SK-N-SH (cell line): ENCODE results near the gene CHMP2B. TPM values are rescaled to one million over a fixed set of nuclear protein-coding genes. Genes with fewer than 3 reads are reported as not detected.

ENCODE experiments used
- CTCF ChIA-PET: fragments of 300-600, 350-600 bp; formaldehyde crosslinking; extraction: SDS; loops from one replicate; lab custom pipeline; 2021; lab: Yijun Ruan, JAX
- POLR2A ChIA-PET: fragments of 350-600 bp; sonication (Branson Sonifier 250); formaldehyde crosslinking; extraction: SDS; loops from one replicate; lab custom pipeline; 2020; ENCODE audit warnings: antibody characterized with exemption, inconsistent platforms; lab: Yijun Ruan, JAX
- DNase-seq: peaks from one replicate; pipeline ENCODE4 v3.0.0; 2012
- H2AFZ ChIP-seq: fragments of 200-600 bp; sonication (generic); 2 replicates; pipeline ENCODE4 v1.8.1; 2016; ENCODE audit warnings: antibody characterized with exemption, mild to moderate bottlenecking, low read depth
- H3F3A ChIP-seq: fragments of 200-600 bp; sonication (generic); replicated peaks from 2 replicates; pipeline ENCODE3; 2016; ENCODE audit warnings: antibody characterized with exemption, mild to moderate bottlenecking; ENCODE audit not compliant: insufficient read depth
- H3K27ac ChIP-seq, 2 experiments: fragments of 200-500 bp in 1 of 2; fragments of 200-600 bp in 1 of 2; sonication (Bioruptor generic) in 1 of 2; sonication (generic), shearing (Covaris generic) in 1 of 2; 2 replicates each; pipeline versions ENCODE4 v1.5.1 to v1.6.1; 2014 to 2016; ENCODE audit warnings: low read depth in 2 of 2, inconsistent platforms in 1 of 2, low read length in 1 of 2, mild to moderate bottlenecking in 1 of 2, mixed read lengths in 1 of 2
- H3K27me3 ChIP-seq: fragments of 200-600 bp; sonication (generic), shearing (Covaris generic); 2 replicates; pipeline ENCODE4 v1.6.1; 2016; ENCODE audit warnings: mixed run types; ENCODE audit not compliant: insufficient read depth
- H3K36me3 ChIP-seq, 2 experiments: fragments of 200-500 bp in 1 of 2; fragments of 200-600 bp in 1 of 2; sonication (Bioruptor generic) in 1 of 2; sonication (generic) in 1 of 2; replicated peaks in 1 of 2; 2 replicates each; pipeline versions ENCODE3 to v1.5.1; 2014 to 2016; ENCODE audit warnings: low read length in 1 of 2, mild to moderate bottlenecking in 1 of 2; ENCODE audit not compliant: insufficient read depth in 2 of 2, control insufficient read depth in 1 of 2
- H3K4me1 ChIP-seq, 2 experiments: fragments of 200-500 bp in 1 of 2; fragments of 200-600 bp in 1 of 2; sonication (Bioruptor generic) in 1 of 2; sonication (generic), shearing (Covaris generic) in 1 of 2; 2 replicates each; pipeline versions ENCODE4 v1.5.1 to v1.6.1; 2014 to 2016; ENCODE audit warnings: low read depth in 1 of 2, low read length in 1 of 2, mixed run types in 1 of 2; ENCODE audit not compliant: insufficient read depth in 2 of 2, control insufficient read depth in 1 of 2
- H3K4me2 ChIP-seq: fragments of 200-600 bp; sonication (generic), shearing (Covaris generic); 2 replicates; pipeline ENCODE4 v1.6.1; 2017; ENCODE audit warnings: mixed run types
- H3K4me3 ChIP-seq, 2 experiments: fragments of 200-500 bp in 1 of 2; fragments of 200-600 bp in 1 of 2; sonication (Bioruptor generic) in 1 of 2; sonication (generic), shearing (Covaris generic) in 1 of 2; 2 replicates each; pipeline versions ENCODE4 v1.5.1 to v1.8.1; 2014 to 2016; ENCODE audit warnings: low read depth in 2 of 2, inconsistent platforms in 1 of 2, low read length in 1 of 2, mild to moderate bottlenecking in 1 of 2, mixed read lengths in 1 of 2, moderate library complexity in 1 of 2
- H3K79me2 ChIP-seq: fragments of 200-600 bp; sonication (generic); 2 replicates; pipeline ENCODE4 v1.8.1; 2017; ENCODE audit warnings: mild to moderate bottlenecking; ENCODE audit not compliant: insufficient read depth
- H3K9ac ChIP-seq: fragments of 200-600 bp; sonication (generic); 2 replicates; pipeline ENCODE4 v1.6.1; 2017; ENCODE audit warnings: mixed run types
- H3K9me2 ChIP-seq: fragments of 200-600 bp; sonication (generic); 2 replicates; pipeline ENCODE4 v1.6.1; 2017; ENCODE audit warnings: mixed run types
- H3K9me3 ChIP-seq: fragments of 200-600 bp; sonication (generic); 2 replicates; pipeline ENCODE4 v1.6.1; 2017; ENCODE audit warnings: mixed run types, mild to moderate bottlenecking, moderate library complexity
- H4K20me1 ChIP-seq: fragments of 200-600 bp; sonication (generic); 2 replicates; pipeline ENCODE4 v1.6.1; 2017; ENCODE audit warnings: mild to moderate bottlenecking, mixed run types; ENCODE audit not compliant: insufficient read depth
- ELF1 ChIP-seq: IDR thresholded peaks from 2 replicates; pipeline ENCODE4 v1.4.0; 2012
- EP300 ChIP-seq, 2 experiments: IDR thresholded peaks; 2 replicates each; pipeline versions ENCODE4 v1.4.0 to v1.6.1; 2012; ENCODE audit warnings: borderline replicate concordance in 1 of 2, low read depth in 1 of 2, low read length in 1 of 2
- FOXJ3 ChIP-seq: sonication (generic); formaldehyde crosslinking; IDR thresholded peaks from 2 replicates; pipeline ENCODE4 v1.5.1; 2020; ENCODE audit warnings: mild to moderate bottlenecking, missing genetic modification reagents
- FOXM1 ChIP-seq: IDR thresholded peaks from 2 replicates; pipeline ENCODE4 v1.4.0; 2012; ENCODE audit warnings: low read depth, mild to moderate bottlenecking
- GATA2 ChIP-seq: sonication (generic); formaldehyde crosslinking; IDR thresholded peaks from 2 replicates; pipeline ENCODE4 v1.5.0; 2020; ENCODE audit warnings: mild to moderate bottlenecking, missing genetic modification reagents
- NFIC ChIP-seq: IDR thresholded peaks from 2 replicates; pipeline ENCODE4 v1.4.0; 2012; ENCODE audit warnings: borderline replicate concordance
- POLR2AphosphoS5 ChIP-seq: IDR thresholded peaks from 2 replicates; pipeline ENCODE4 v1.6.1; 2012; ENCODE audit warnings: low read depth, low read length
- RXRA ChIP-seq: IDR thresholded peaks from 2 replicates; pipeline ENCODE4 v1.4.0; 2012; ENCODE audit warnings: low read depth, mild to moderate bottlenecking, borderline replicate concordance
- TCF12 ChIP-seq: IDR thresholded peaks from 2 replicates; pipeline ENCODE4 v1.4.0; 2012
- TEAD4 ChIP-seq: IDR thresholded peaks from 2 replicates; pipeline ENCODE4 v1.4.0; 2012; ENCODE audit warnings: mild to moderate bottlenecking, borderline replicate concordance; ENCODE audit not compliant: insufficient read depth
- USF1 ChIP-seq: IDR thresholded peaks from 2 replicates; pipeline ENCODE4 v1.4.0; 2012; ENCODE audit warnings: low read depth, borderline replicate concordance
- USF2 ChIP-seq: fragments of 150-350 bp; IDR thresholded peaks from 2 replicates; pipeline ENCODE4 v1.6.1; 2017; ENCODE audit warnings: antibody characterized with exemption, low read length, low read depth, borderline replicate concordance
- WGBS: methylation state at CpG from one replicate; pipeline ENCODE4 v1.1.6; 2017; ENCODE audit warnings: low lambda C conversion rate; 5-methylcytosine and 5-hydroxymethylcytosine counted together
- polyA plus RNA-seq, 3 experiments: library from polyadenylated mRNA; depleted of rRNA; stranded (reverse); fragments of >200 nt; gene quantifications; 2 replicates each; pipeline ENCODE4 v1.2.3, GENCODE V29; 2012
- TF ChIP-seq, protein P1 (sequence below): fragments of 150-350 bp; IDR thresholded peaks from 2 replicates; pipeline ENCODE4 v1.6.1; 2016; ENCODE audit warnings: mild to moderate bottlenecking, low read depth, low read length
- TF ChIP-seq, protein P2 (sequence below): IDR thresholded peaks from 2 replicates; pipeline ENCODE4 v1.4.0; 2012; ENCODE audit warnings: low read depth
- TF ChIP-seq, protein P3 (sequence below): fragments of 200-600 bp; sonication (generic); IDR thresholded peaks from 2 replicates; pipeline ENCODE4 v1.6.1; 2017; ENCODE audit warnings: antibody characterized with exemption, mild to moderate bottlenecking, moderate library complexity

Gene CHMP2B
- polyA plus RNA-seq, 1 of the 3 experiments (the other 2 are of a cell fraction): 8.5 TPM

DNA sequence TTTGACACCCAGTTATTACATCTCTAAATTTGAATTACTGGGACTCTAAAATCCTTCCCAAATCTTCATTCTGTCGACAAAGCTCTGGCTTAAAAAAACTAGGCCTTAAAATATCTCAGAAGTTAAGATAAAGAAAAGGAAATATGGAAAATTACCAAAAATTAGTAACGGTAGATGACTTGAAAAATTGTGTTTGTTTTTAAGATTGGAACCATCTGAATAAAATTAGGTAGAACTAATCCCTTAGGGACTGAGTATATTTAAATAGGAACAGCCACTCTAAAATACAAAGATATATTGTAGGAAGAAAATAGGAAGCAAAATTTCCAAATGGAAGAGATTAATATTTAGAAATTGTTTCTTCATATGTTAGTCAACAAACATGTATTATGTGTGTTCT, 45.1 kb upstream of the CHMP2B start:
- no peak overlapping the region for H3K4me2 ChIP-seq
- no peak overlapping the region for H3K9ac ChIP-seq
- no peak overlapping the region for H3K4me3 ChIP-seq
- H3K79me2 ChIP-seq: no peaks in the 10 kb centered on the region
- H3F3A ChIP-seq: no peaks in the 10 kb centered on the region
- H3K27me3 ChIP-seq: peaks cover 4% of the 10 kb centered on the region; the same call in 1 of the 2 replicates
- no peaks in the 10 kb centered on the region for H4K20me1 ChIP-seq
- ChIA-PET CTCF (interaction anchor here (5.7 kb wide), 1 partner anchor 14 kb away, joined by 27 read pairs; no protein-coding TSS in a partner anchor), POLR2A (no interaction called here)
- no peaks in the 10 kb centered on the region for H3K36me3 ChIP-seq
- no peak for DNase-seq
- no peak for TF ChIP-seq FOXM1
- TF ChIP-seq EP300 (IDR thresholded peaks at IDR 0.05; ENCODE audit: borderline replicate concordance in 1 of 2, low read depth in 1 of 2, low read length in 1 of 2): no peak
- TF ChIP-seq USF2: no peak
- TF ChIP-seq GATA2: no peak
- TF ChIP-seq, protein P1, sequence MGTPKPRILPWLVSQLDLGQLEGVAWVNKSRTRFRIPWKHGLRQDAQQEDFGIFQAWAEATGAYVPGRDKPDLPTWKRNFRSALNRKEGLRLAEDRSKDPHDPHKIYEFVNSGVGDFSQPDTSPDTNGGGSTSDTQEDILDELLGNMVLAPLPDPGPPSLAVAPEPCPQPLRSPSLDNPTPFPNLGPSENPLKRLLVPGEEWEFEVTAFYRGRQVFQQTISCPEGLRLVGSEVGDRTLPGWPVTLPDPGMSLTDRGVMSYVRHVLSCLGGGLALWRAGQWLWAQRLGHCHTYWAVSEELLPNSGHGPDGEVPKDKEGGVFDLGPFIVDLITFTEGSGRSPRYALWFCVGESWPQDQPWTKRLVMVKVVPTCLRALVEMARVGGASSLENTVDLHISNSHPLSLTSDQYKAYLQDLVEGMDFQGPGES: no peak
- TF ChIP-seq TEAD4: no peak
- TF ChIP-seq RXRA: no peak
- no peak for TF ChIP-seq FOXJ3 (CRISPR knock-in tag)
- TF ChIP-seq TCF12: no peak
- TF ChIP-seq, protein P2, sequence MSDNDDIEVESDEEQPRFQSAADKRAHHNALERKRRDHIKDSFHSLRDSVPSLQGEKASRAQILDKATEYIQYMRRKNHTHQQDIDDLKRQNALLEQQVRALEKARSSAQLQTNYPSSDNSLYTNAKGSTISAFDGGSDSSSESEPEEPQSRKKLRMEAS: no peak
- no peak for TF ChIP-seq USF1
- 8% methylated on average over 2 of the region's 2 CpGs for WGBS
- no peaks in the 10 kb centered on the region for H3K9me3 ChIP-seq
- no peaks in the 10 kb centered on the region for H3K9me2 ChIP-seq
- no peak overlapping the region for H2AFZ ChIP-seq
- H3K27ac ChIP-seq: no peak overlapping the region
- peaks cover 0 to 10% of the 10 kb centered on the region in 2 experiments; a peak in 1 of 4 replicates for H3K4me1 ChIP-seq

DNA sequence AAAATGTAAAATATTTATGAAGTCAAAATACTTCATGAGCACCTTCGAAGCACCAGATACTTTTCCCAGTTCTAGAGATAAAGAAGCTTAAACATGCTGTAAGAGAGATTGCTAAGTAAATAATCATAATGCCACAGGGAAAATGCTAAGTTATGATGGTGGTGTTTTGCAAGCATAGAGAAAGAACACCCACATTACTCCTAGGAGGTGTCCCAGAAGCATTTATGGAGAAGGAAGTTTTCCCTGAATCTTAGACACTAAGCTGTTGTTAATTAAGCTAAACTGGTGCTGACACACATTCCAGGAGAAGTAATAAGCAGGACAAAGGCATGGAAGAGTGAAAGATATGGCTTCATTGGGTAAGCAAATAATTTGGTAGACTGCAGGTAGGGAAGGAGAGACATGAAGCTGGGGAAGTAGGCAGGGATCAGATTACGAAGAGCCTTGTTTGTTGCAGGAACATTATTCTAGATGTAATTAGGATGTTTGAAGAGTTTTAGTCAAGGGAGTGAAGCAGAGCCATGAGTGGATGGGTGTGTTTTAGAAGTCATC, 40.4 kb upstream of the CHMP2B start:
- H3K9ac ChIP-seq: no peak overlapping the region
- H3K4me1 ChIP-seq: peaks cover 0 to 6% of the 10 kb centered on the region in 2 experiments; a peak in 1 of 4 replicates
- ChIA-PET POLR2A (no interaction called here), CTCF (interaction anchor here (1.0 kb wide), 1 partner anchor 19 kb away, joined by 3 read pairs; no protein-coding TSS in a partner anchor)
- no peak overlapping the region for H3K27ac ChIP-seq
- no peaks in the 10 kb centered on the region for H3K9me3 ChIP-seq
- no peaks in the 10 kb centered on the region for H3K79me2 ChIP-seq
- 11% methylated on average over 2 of the region's 2 CpGs for WGBS
- H3K4me3 ChIP-seq: no peak overlapping the region
- no peak overlapping the region for H2AFZ ChIP-seq
- no peaks in the 10 kb centered on the region for H3K27me3 ChIP-seq
- TF ChIP-seq ELF1 (no peak), NFIC (no peak), POLR2AphosphoS5 (no peak)
- TF ChIP-seq, protein P3, sequence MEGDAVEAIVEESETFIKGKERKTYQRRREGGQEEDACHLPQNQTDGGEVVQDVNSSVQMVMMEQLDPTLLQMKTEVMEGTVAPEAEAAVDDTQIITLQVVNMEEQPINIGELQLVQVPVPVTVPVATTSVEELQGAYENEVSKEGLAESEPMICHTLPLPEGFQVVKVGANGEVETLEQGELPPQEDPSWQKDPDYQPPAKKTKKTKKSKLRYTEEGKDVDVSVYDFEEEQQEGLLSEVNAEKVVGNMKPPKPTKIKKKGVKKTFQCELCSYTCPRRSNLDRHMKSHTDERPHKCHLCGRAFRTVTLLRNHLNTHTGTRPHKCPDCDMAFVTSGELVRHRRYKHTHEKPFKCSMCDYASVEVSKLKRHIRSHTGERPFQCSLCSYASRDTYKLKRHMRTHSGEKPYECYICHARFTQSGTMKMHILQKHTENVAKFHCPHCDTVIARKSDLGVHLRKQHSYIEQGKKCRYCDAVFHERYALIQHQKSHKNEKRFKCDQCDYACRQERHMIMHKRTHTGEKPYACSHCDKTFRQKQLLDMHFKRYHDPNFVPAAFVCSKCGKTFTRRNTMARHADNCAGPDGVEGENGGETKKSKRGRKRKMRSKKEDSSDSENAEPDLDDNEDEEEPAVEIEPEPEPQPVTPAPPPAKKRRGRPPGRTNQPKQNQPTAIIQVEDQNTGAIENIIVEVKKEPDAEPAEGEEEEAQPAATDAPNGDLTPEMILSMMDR: no peak
- no peaks in the 10 kb centered on the region for H3K9me2 ChIP-seq
- H4K20me1 ChIP-seq: no peaks in the 10 kb centered on the region
- DNase-seq: no peak
- H3K36me3 ChIP-seq: no peaks in the 10 kb centered on the region
- no peak overlapping the region for H3K4me2 ChIP-seq
- H3F3A ChIP-seq: no peaks in the 10 kb centered on the region
